Gastroesophageal sphincter (tissue), 4 donors: ENCODE results near the gene SPINDOC. TPM values are rescaled to one million over a fixed set of nuclear protein-coding genes. Genes with fewer than 3 reads are reported as not detected.
"Not testable (repeated sequence)": the region's sequence is repeated elsewhere in the genome, so short reads cannot be mapped to it uniquely, and the experiment has no call there.

Source experiments
- ATAC-seq: fragments of 150-250 bp; one replicate; pipeline ENCODE4 v1.9.1; 2016; ENCODE audit warnings: mild to moderate bottlenecking, moderate library complexity
- H3K27ac ChIP-seq, 4 donors: fragments of 200-600 bp; sonication (generic) in 3 of 4; 1 replicate in 3 of 4; 2 replicates in 1 of 4; pipeline ENCODE4 v1.5.1; 2016 to 2019
- H3K27me3 ChIP-seq: fragments of 200-600 bp; sonication (generic); one replicate; pipeline ENCODE4 v1.5.1; 2019
- H3K36me3 ChIP-seq, 2 donors: fragments of 200-600 bp; sonication (generic); one replicate each; pipeline ENCODE4 v1.5.1; 2019; ENCODE audit warnings: control low read depth in 1 of 2
- H3K4me1 ChIP-seq, 3 donors: fragments of 200-600 bp; sonication (generic); 1 replicate in 2 of 3; 2 replicates in 1 of 3; pipeline ENCODE4 v1.5.1; 2016 to 2019; ENCODE audit warnings: control low read depth in 2 of 3
- H3K4me3 ChIP-seq, 2 donors: fragments of 200-600 bp; sonication (generic); one replicate each; pipeline ENCODE4 v1.5.1; 2019; ENCODE audit warnings: mild to moderate bottlenecking in 1 of 2, moderate library complexity in 1 of 2
- H3K9me3 ChIP-seq, 3 donors: fragments of 200-600 bp; sonication (generic); one replicate each; pipeline ENCODE4 v1.5.1; 2017 to 2019; ENCODE audit warnings: control low read depth in 2 of 3
- CTCF ChIP-seq, 4 experiments: fragments of 200-600 bp in 2 of 4; fragments of 450-650 bp in 2 of 4; sonication (generic) in 1 of 4; IDR thresholded peaks; one replicate each; pipeline ENCODE4 v1.5.1; 2017 to 2019; ENCODE audit warnings: antibody characterized with exemption in 4 of 4, mild to moderate bottlenecking in 2 of 4, moderate library complexity in 2 of 4
- EP300 ChIP-seq: sonication (generic); formaldehyde crosslinking; IDR thresholded peaks from one replicate; pipeline ENCODE4 v1.6.1; 2017; ENCODE audit warnings: antibody characterized with exemption, mild to moderate bottlenecking
- POLR2A ChIP-seq, 2 donors: fragments of 450-650 bp; IDR thresholded peaks; one replicate each; pipeline ENCODE4 v1.6.1; 2017; ENCODE audit warnings: antibody characterized with exemption in 2 of 2, mild to moderate bottlenecking in 2 of 2, moderate library complexity in 1 of 2
- POLR2AphosphoS5 ChIP-seq: sonication (generic); formaldehyde crosslinking; IDR thresholded peaks from one replicate; pipeline ENCODE4 v1.6.1; 2017; ENCODE audit warnings: antibody characterized with exemption
- WGBS, 2 donors: methylation state at CpG; one replicate each; pipeline ENCODE4 v1.1.5; 2018; ENCODE audit warnings: low coverage in 1 of 2; 5-methylcytosine and 5-hydroxymethylcytosine counted together
- total RNA-seq, 4 donors: library from RNA; depleted of rRNA; stranded (reverse); fragments of >200 nt; gene quantifications; one replicate each; pipeline ENCODE4 v1.1.0, GENCODE V29; 2016

SPINDOC gene
- total RNA-seq, 4 donors from 2014 or later = 14.3 to 18.6 (median 15.5) TPM

- Histone ChIP-seq H3K9me3 (no peaks in the 10 kb centered on the region), H3K36me3 (no peaks in the 10 kb centered on the region), H3K27ac (peak within 1 kb of the TSS; percentile 57 to 91 (median 88)), H3K4me1 (peaks cover 0 to 59% (median 44%) of the 10 kb centered on the region in 3 donors), H3K4me3 (peak within 1 kb of the TSS; percentile 93 to 96), H3K27me3 (no peaks in the 10 kb centered on the region)
- ATAC-seq = peak; percentile 56
- WGBS, 2 donors = no CpG with 5 or more reads among the region's 113 CpGs
- TF ChIP-seq CTCF (IDR thresholded peaks at IDR 0.05) (peak in 3 of 4 experiments; percentile 75 to 91 (median 89)), EP300 (no peak), POLR2A (IDR thresholded peaks at IDR 0.05) (no peak)
Observed at GRCh38 chr11:63768237-63769041, 44.8 kb upstream of the SPINDOC start, which contains the start of gene ZFTA. Gene ZFTA, minus strand, starts transcription at chr11:63768775. Its CDS starts 153 bp downstream, at chr11:63768622.

GRCh38 chr11:63769042-63769713 is 44.1 kb upstream of the SPINDOC start:
- no peak for TF ChIP-seq EP300
- no peak for TF ChIP-seq POLR2AphosphoS5
- TF ChIP-seq POLR2A (IDR thresholded peaks at IDR 0.05) = peak; percentile 52 to 53
- TF ChIP-seq CTCF (IDR thresholded peaks at IDR 0.05) = peak in 1 of 4 experiments; percentile 28
- peak overlapping the region; percentile 85 to 96 for H3K4me3 ChIP-seq
- no CpG with 5 or more reads among the region's 82 CpGs for WGBS, 2 donors
- ATAC-seq = peak; percentile 62
- peak overlapping the region; percentile 36 to 91 (median 88) for H3K27ac ChIP-seq
- H3K9me3 ChIP-seq = no peaks in the 10 kb centered on the region
- H3K27me3 ChIP-seq = no peaks in the 10 kb centered on the region
- H3K4me1 ChIP-seq = peaks cover 0 to 51% (median 40%) of the 10 kb centered on the region in 3 donors
- H3K36me3 ChIP-seq = no peaks in the 10 kb centered on the region

GRCh38 chr11:63769714-63770455 is 43.4 kb upstream of the SPINDOC start:
- no peaks in the 10 kb centered on the region for H3K9me3 ChIP-seq
- H3K4me1 ChIP-seq = peaks cover 0 to 44% (median 33%) of the 10 kb centered on the region in 3 donors
- WGBS, 2 donors = 34 to 37% methylated on average over 2 to 4 of the region's 35 CpGs
- TF ChIP-seq POLR2A (IDR thresholded peaks at IDR 0.05) (no peak), POLR2AphosphoS5 (no peak), CTCF (IDR thresholded peaks at IDR 0.05) (no peak), EP300 (no peak)
- H3K4me3 ChIP-seq = peak overlapping the region; percentile 85 to 96
- no peaks in the 10 kb centered on the region for H3K36me3 ChIP-seq
- peak overlapping the region in 3 of 4 donors; percentile 88 to 91 (median 89) for H3K27ac ChIP-seq
- no peaks in the 10 kb centered on the region for H3K27me3 ChIP-seq
- no peak for ATAC-seq

- H3K9me3 ChIP-seq = no peaks in the 10 kb centered on the region
- 77 to 100% methylated on average over 1 to 7 of the region's 7 CpGs for WGBS, 2 donors
- no peak for ATAC-seq
- no peak overlapping the region for H3K4me3 ChIP-seq
- no peak for TF ChIP-seq POLR2A (IDR thresholded peaks at IDR 0.05)
- no peak for TF ChIP-seq EP300
- no peak for TF ChIP-seq POLR2AphosphoS5
- no peak for TF ChIP-seq CTCF (IDR thresholded peaks at IDR 0.05)
- peak overlapping the region in 1 of 4 donors; percentile 88 for H3K27ac ChIP-seq
- H3K4me1 ChIP-seq = peaks cover 0 to 35% (median 24%) of the 10 kb centered on the region in 3 donors
- H3K36me3 ChIP-seq = no peaks in the 10 kb centered on the region
- no peaks in the 10 kb centered on the region for H3K27me3 ChIP-seq
Observed at GRCh38 chr11:63770763-63771162, 42.5 kb upstream of the SPINDOC start.

- WGBS, 2 donors = 89 to 91% methylated on average over 2 of the region's 2 CpGs
Observed at GRCh38 chr11:63771741-63772318, 41.4 kb upstream of the SPINDOC start.

More at GRCh38 chr11:63771741-63772318, 41.4 kb upstream of the SPINDOC start:
- not testable (repeated sequence) for H3K27me3 ChIP-seq, H3K36me3 ChIP-seq, H3K4me3 ChIP-seq, H3K9me3 ChIP-seq, ATAC-seq, H3K27ac ChIP-seq
- peaks cover 0 to 25% (median 13%) of the 10 kb centered on the region in 3 donors for H3K4me1 ChIP-seq
